Activated CD4-positive, alpha-beta T cell treated with anti-CD3 and anti-CD28 coated beads for 24 hours (primary cell): ENCODE results near the gene HOGA1.
"Not testable (repeated sequence)": the region's sequence is repeated elsewhere in the genome, so short reads cannot be mapped to it uniquely, and the experiment has no call there.

Experiments used
- DNase-seq, 2 donors: peaks; one replicate each; pipeline ENCODE4 v3.0.0-alpha.2; 2020; ENCODE audit warnings: low read depth in 2 of 2

HOGA1 gene

GRCh38 chr10:97649405-97649750, 65.2 kb downstream of the HOGA1 start:
- not testable (repeated sequence) for DNase-seq

- no peak for DNase-seq
Measured at GRCh38 chr10:97650726-97651125, 66.5 kb downstream of the HOGA1 start.

GRCh38 chr10:97651773-97652172, 67.6 kb downstream of the HOGA1 start:
- no peak for DNase-seq

GRCh38 chr10:97656777-97657176, 72.6 kb downstream of the HOGA1 start:
- no peak for DNase-seq

GRCh38 chr10:97659589-97659988, 75.4 kb downstream of the HOGA1 start:
- no peak for DNase-seq
